WTC11 (cell line): ENCODE measurements around the gene EHBP1L1. TPM values are rescaled to one million over a fixed set of nuclear protein-coding genes. Genes with fewer than 3 reads are reported as not detected.
A peak's percentile ranks its signal among the peaks of the same experiment; 100 is the strongest.

Experiments used
- ATAC-seq: fragments of 200-7000 bp; cut with Tn5 transposase; 2 replicates; pipeline ENCODE4 v1.10.0; 2021; ENCODE audit warnings: mild to moderate bottlenecking, moderate library complexity
- CTCF ChIA-PET: fragments of 300-600 bp; sonication (Branson Sonifier 250); formaldehyde crosslinking; loops from one replicate; lab custom pipeline; 2021; ENCODE audit warnings: antibody characterized with exemption; lab: Charles Lee
- POLR2A ChIA-PET: fragments of 350-600 bp; sonication (Branson Sonifier 250); formaldehyde crosslinking; loops from one replicate; lab custom pipeline; 2021; ENCODE audit warnings: antibody characterized with exemption; lab: Charles Lee
- DNase-seq: peaks from one replicate; pipeline ENCODE4 v3.0.0; 2021; ENCODE audit warnings: low spot score
- H3K27ac Mint-ChIP-seq: 2 replicates; pipeline ENCODE4 v1.8.0; 2021; ENCODE audit warnings: mixed read lengths
- H3K27me3 Mint-ChIP-seq: 2 replicates; pipeline ENCODE4 v1.8.0; 2021; ENCODE audit warnings: low read depth, mild to moderate bottlenecking, moderate library complexity, mixed read lengths
- H3K36me3 Mint-ChIP-seq: 2 replicates; pipeline ENCODE4 v1.8.0; 2021; ENCODE audit warnings: mixed read lengths
- H3K4me1 Mint-ChIP-seq: 2 replicates; pipeline ENCODE4 v1.8.0; 2022; ENCODE audit warnings: mixed read lengths
- H3K4me3 Mint-ChIP-seq: 2 replicates; pipeline ENCODE4 v1.8.0; 2021; ENCODE audit warnings: mild to moderate bottlenecking, moderate library complexity, mixed read lengths
- H3K9me3 Mint-ChIP-seq: 2 replicates; pipeline ENCODE4 v1.8.0; 2021; ENCODE audit warnings: mixed read lengths
- FOXJ3 ChIP-seq: sonication (generic); formaldehyde crosslinking; IDR thresholded peaks from 2 replicates; pipeline ENCODE4 v1.9.0; 2021; ENCODE audit warnings: missing genetic modification reagents, mild to moderate bottlenecking, borderline replicate concordance
- NFATC4 ChIP-seq: fragments of 250-450 bp; sonication (Bioruptor Pico); IDR thresholded peaks from 2 replicates; pipeline ENCODE4 v1.9.0; 2021; ENCODE audit warnings: mild to moderate bottlenecking
- RELA ChIP-seq: sonication (generic); formaldehyde crosslinking; IDR thresholded peaks from 2 replicates; pipeline ENCODE4 v1.8.1; 2022; ENCODE audit warnings: missing genetic modification reagents, mild to moderate bottlenecking, borderline replicate concordance
- TEAD1 ChIP-seq: sonication (generic); formaldehyde crosslinking; IDR thresholded peaks from 2 replicates; pipeline ENCODE4 v1.8.0; 2022; ENCODE audit warnings: mild to moderate bottlenecking, missing genetic modification reagents
- TEAD4 ChIP-seq: sonication (generic); formaldehyde crosslinking; IDR thresholded peaks from 2 replicates; pipeline ENCODE4 v1.8.0; 2022; ENCODE audit warnings: mild to moderate bottlenecking, missing genetic modification reagents
- ZNF219 ChIP-seq: sonication (generic); formaldehyde crosslinking; IDR thresholded peaks from 2 replicates; pipeline ENCODE4 v1.8.0; 2023; ENCODE audit warnings: missing genetic modification reagents, mild to moderate bottlenecking, borderline replicate concordance
- ZNF263 ChIP-seq: sonication (generic); formaldehyde crosslinking; IDR thresholded peaks from 2 replicates; pipeline ENCODE4 v1.8.1; 2022; ENCODE audit warnings: low read depth, mild to moderate bottlenecking, moderate library complexity, missing genetic modification reagents
- ZNF416 ChIP-seq: fragments of 250-450 bp; sonication (Bioruptor Pico); IDR thresholded peaks from 2 replicates; pipeline ENCODE4 v1.9.0; 2021; ENCODE audit warnings: mild to moderate bottlenecking, inconsistent platforms
- ZNF423 ChIP-seq: fragments of 250-450 bp; sonication (Bioruptor Pico); IDR thresholded peaks from 2 replicates; pipeline ENCODE4 v2.1.2; 2022; ENCODE audit warnings: mild to moderate bottlenecking, moderate library complexity
- total RNA-seq: library from RNA; stranded (reverse); gene quantifications from 3 replicates; pipeline ENCODE4 v1.2.3, GENCODE V29; 2021
- TF ChIP-seq, protein P1 (sequence below): sonication (generic); formaldehyde crosslinking; IDR thresholded peaks from 2 replicates; pipeline ENCODE4 v1.8.1; 2022; ENCODE audit warnings: missing genetic modification reagents, borderline replicate concordance
- TF ChIP-seq, protein P2 (sequence below): sonication (generic); formaldehyde crosslinking; IDR thresholded peaks from 2 replicates; pipeline ENCODE4 v1.8.0; 2022; ENCODE audit warnings: mild to moderate bottlenecking, missing genetic modification reagents
- TF ChIP-seq, protein P3 (sequence below): sonication (generic); formaldehyde crosslinking; IDR thresholded peaks from 2 replicates; pipeline ENCODE4 v1.8.1; 2023; ENCODE audit warnings: mild to moderate bottlenecking, missing genetic modification reagents, borderline replicate concordance
- TF ChIP-seq, protein P4 (sequence below): sonication (generic); formaldehyde crosslinking; IDR thresholded peaks from 2 replicates; pipeline ENCODE4 v1.8.0; 2023; ENCODE audit warnings: missing genetic modification reagents, mild to moderate bottlenecking, borderline replicate concordance
- TF ChIP-seq, protein P5 (sequence below): fragments of 200-600 bp; IDR thresholded peaks from 2 replicates; pipeline ENCODE4 v1.8.0; 2022; ENCODE audit warnings: antibody characterized with exemption

Gene EHBP1L1
- total RNA-seq, 1 experiment from 2014 or later: 11.8 TPM

DNA sequence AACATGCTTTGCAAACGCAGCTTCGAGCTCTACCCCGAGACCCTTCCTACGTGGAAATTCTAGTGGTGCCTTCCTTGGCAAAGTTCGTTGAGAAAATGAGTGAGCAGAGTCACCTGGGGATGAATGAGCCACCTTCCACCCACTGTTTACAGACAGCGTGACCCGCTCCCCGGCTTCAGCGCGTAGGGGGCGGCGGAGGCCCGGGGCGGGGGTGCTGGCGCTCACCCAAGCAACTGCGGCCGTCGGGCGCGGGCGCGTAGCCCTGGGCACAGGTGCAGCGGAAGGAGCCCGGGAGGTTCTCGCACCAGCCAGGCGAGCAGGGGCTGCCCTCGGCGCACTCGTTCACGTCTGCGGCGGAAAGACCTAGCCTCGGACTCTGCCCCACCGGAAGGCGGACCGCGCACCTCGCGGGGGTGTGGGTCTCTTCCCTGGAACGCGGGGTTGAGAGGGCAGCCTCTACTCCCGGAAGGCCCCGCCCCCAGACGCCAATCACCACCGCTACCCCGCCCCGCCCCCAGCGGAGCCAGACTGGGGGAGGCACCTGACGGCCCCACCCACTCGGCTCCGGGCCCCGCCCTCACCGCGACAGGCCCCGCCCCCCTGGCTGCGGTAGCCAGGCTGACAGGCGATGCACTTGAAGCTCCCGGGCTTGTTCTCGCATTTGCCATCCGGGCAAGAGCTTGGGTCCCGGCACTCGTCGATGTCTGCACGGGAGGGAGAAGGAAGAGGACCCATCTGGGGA, 29.5 kb upstream of the EHBP1L1 start (continued):
- TF ChIP-seq, protein P1, sequence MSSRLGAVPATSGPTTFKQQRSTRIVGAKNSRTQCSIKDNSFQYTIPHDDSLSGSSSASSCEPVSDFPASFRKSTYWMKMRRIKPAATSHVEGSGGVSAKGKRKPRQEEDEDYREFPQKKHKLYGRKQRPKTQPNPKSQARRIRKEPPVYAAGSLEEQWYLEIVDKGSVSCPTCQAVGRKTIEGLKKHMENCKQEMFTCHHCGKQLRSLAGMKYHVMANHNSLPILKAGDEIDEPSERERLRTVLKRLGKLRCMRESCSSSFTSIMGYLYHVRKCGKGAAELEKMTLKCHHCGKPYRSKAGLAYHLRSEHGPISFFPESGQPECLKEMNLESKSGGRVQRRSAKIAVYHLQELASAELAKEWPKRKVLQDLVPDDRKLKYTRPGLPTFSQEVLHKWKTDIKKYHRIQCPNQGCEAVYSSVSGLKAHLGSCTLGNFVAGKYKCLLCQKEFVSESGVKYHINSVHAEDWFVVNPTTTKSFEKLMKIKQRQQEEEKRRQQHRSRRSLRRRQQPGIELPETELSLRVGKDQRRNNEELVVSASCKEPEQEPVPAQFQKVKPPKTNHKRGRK: no peak
- TF ChIP-seq, protein P2, sequence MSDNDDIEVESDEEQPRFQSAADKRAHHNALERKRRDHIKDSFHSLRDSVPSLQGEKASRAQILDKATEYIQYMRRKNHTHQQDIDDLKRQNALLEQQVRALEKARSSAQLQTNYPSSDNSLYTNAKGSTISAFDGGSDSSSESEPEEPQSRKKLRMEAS: peak; percentile 37
- TF ChIP-seq ZNF423 (CRISPR knock-in tag) (no peak), ZNF263 (CRISPR knock-in tag) (no peak), FOXJ3 (CRISPR knock-in tag) (no peak)
- TF ChIP-seq, protein P3, sequence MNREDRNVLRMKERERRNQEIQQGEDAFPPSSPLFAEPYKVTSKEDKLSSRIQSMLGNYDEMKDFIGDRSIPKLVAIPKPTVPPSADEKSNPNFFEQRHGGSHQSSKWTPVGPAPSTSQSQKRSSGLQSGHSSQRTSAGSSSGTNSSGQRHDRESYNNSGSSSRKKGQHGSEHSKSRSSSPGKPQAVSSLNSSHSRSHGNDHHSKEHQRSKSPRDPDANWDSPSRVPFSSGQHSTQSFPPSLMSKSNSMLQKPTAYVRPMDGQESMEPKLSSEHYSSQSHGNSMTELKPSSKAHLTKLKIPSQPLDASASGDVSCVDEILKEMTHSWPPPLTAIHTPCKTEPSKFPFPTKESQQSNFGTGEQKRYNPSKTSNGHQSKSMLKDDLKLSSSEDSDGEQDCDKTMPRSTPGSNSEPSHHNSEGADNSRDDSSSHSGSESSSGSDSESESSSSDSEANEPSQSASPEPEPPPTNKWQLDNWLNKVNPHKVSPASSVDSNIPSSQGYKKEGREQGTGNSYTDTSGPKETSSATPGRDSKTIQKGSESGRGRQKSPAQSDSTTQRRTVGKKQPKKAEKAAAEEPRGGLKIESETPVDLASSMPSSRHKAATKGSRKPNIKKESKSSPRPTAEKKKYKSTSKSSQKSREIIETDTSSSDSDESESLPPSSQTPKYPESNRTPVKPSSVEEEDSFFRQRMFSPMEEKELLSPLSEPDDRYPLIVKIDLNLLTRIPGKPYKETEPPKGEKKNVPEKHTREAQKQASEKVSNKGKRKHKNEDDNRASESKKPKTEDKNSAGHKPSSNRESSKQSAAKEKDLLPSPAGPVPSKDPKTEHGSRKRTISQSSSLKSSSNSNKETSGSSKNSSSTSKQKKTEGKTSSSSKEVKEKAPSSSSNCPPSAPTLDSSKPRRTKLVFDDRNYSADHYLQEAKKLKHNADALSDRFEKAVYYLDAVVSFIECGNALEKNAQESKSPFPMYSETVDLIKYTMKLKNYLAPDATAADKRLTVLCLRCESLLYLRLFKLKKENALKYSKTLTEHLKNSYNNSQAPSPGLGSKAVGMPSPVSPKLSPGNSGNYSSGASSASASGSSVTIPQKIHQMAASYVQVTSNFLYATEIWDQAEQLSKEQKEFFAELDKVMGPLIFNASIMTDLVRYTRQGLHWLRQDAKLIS (CRISPR knock-in tag): no peak
- TF ChIP-seq, all 79 proteins: peak for 3

DNA sequence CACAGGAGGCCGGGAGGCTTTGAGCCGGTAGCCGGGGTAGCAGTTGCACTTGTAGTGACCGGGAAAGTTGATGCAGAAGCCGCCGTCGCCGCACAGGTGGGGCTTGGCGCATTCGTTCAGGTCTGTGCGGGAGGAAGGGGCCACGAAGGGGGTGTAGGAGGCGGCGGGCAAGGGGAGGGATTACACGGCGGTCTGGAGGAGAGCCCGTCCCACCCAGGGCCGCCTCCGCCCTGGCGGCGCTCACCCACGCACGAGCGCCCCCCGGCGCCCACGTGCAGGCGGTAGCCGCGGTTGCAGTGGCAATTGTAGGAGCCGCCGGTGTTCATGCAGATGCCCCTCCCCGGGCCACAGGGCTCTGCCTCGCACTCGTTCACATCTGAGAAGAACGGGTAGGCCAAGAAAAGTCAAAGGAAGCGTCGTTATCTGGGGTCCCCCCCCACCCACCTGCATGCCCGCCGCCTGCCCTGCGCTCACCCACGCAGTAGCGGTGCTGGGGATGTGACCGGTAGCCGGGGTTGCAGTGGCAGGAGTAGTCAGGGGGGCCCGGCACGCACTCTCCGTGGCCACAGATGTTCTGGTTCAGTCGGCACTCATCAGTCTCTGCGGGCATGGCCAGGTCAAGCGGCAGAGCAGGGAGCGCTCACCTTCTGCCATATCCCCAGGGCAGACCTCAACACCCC, 28.3 kb upstream of the EHBP1L1 start:
- peak overlapping the region; percentile 16; the same call in 1 of the 2 replicates for H3K4me3 Mint-ChIP-seq
- DNase-seq: peak; percentile 52

DNA sequence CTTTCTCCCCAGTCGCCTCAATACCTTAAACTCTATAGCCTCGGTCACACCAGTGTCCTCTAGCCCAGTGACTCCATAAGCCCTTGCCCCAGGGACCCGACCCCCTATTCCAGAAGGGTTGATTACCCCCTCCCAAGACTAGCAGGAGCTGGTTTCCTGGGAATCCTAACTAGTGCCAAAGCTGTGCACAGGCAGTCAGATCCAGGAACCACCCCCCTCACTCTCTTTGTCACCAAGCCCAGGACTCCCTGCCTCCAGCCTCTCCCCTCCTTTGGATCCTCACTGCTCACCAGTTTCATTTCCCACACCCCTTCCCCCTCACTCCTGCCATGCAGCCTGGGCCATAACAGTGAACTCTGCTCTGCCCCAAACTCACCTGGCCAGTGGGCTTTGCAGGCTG, 27.5 kb upstream of the EHBP1L1 start:
- ChIA-PET POLR2A (no interaction called here), CTCF (interaction anchor here (1.2 to 1.6 kb wide), 3 partner anchors 8 to 45 kb away, joined by 4 to 13 read pairs (median 8); no protein-coding TSS in a partner anchor)
- DNase-seq: no peak
- peaks cover 31% of the 10 kb centered on the region for H3K4me1 Mint-ChIP-seq
- H3K27ac Mint-ChIP-seq: no peak overlapping the region
- H3K27me3 Mint-ChIP-seq: peaks cover 90% of the 10 kb centered on the region
- no peaks in the 10 kb centered on the region for H3K9me3 Mint-ChIP-seq
- ATAC-seq: no peak
- H3K4me3 Mint-ChIP-seq: no peak overlapping the region
- no peaks in the 10 kb centered on the region for H3K36me3 Mint-ChIP-seq
- TF ChIP-seq, protein P1: no peak
- no peak for TF ChIP-seq NFATC4
- TF ChIP-seq, protein P4, sequence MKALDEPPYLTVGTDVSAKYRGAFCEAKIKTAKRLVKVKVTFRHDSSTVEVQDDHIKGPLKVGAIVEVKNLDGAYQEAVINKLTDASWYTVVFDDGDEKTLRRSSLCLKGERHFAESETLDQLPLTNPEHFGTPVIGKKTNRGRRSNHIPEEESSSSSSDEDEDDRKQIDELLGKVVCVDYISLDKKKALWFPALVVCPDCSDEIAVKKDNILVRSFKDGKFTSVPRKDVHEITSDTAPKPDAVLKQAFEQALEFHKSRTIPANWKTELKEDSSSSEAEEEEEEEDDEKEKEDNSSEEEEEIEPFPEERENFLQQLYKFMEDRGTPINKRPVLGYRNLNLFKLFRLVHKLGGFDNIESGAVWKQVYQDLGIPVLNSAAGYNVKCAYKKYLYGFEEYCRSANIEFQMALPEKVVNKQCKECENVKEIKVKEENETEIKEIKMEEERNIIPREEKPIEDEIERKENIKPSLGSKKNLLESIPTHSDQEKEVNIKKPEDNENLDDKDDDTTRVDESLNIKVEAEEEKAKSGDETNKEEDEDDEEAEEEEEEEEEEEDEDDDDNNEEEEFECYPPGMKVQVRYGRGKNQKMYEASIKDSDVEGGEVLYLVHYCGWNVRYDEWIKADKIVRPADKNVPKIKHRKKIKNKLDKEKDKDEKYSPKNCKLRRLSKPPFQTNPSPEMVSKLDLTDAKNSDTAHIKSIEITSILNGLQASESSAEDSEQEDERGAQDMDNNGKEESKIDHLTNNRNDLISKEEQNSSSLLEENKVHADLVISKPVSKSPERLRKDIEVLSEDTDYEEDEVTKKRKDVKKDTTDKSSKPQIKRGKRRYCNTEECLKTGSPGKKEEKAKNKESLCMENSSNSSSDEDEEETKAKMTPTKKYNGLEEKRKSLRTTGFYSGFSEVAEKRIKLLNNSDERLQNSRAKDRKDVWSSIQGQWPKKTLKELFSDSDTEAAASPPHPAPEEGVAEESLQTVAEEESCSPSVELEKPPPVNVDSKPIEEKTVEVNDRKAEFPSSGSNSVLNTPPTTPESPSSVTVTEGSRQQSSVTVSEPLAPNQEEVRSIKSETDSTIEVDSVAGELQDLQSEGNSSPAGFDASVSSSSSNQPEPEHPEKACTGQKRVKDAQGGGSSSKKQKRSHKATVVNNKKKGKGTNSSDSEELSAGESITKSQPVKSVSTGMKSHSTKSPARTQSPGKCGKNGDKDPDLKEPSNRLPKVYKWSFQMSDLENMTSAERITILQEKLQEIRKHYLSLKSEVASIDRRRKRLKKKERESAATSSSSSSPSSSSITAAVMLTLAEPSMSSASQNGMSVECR: no peak
- no peak for TF ChIP-seq ZNF416 (CRISPR knock-in tag)
- no peak for TF ChIP-seq TEAD1 (CRISPR knock-in tag)
- no peak for TF ChIP-seq TEAD4 (CRISPR knock-in tag)
- TF ChIP-seq ZNF219: no peak

More for the DNA sequence above, 28.3 kb upstream of the EHBP1L1 start:
- peaks cover 29% of the 10 kb centered on the region for H3K4me1 Mint-ChIP-seq
- no peak; the same call in 1 of the 2 replicates for ATAC-seq
- TF ChIP-seq RELA (no peak), TEAD4 (CRISPR knock-in tag) (no peak)
- TF ChIP-seq, protein P5, sequence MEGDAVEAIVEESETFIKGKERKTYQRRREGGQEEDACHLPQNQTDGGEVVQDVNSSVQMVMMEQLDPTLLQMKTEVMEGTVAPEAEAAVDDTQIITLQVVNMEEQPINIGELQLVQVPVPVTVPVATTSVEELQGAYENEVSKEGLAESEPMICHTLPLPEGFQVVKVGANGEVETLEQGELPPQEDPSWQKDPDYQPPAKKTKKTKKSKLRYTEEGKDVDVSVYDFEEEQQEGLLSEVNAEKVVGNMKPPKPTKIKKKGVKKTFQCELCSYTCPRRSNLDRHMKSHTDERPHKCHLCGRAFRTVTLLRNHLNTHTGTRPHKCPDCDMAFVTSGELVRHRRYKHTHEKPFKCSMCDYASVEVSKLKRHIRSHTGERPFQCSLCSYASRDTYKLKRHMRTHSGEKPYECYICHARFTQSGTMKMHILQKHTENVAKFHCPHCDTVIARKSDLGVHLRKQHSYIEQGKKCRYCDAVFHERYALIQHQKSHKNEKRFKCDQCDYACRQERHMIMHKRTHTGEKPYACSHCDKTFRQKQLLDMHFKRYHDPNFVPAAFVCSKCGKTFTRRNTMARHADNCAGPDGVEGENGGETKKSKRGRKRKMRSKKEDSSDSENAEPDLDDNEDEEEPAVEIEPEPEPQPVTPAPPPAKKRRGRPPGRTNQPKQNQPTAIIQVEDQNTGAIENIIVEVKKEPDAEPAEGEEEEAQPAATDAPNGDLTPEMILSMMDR: peak; percentile 41; the same call in 1 of the 2 replicates
- ChIA-PET POLR2A (no interaction called here), CTCF (interaction anchor here (0.6 to 10.3 kb wide), 9 partner anchors 10 to 577 kb away, joined by 3 to 270 read pairs (median 7); partner anchors contain the start of genes FAM89B, LTBP3 and ZNRD2)
- no peaks in the 10 kb centered on the region for H3K36me3 Mint-ChIP-seq
- H3K9me3 Mint-ChIP-seq: no peaks in the 10 kb centered on the region
- H3K27me3 Mint-ChIP-seq: peaks cover 98% of the 10 kb centered on the region
- no peak overlapping the region for H3K27ac Mint-ChIP-seq
